GM12878 (cell line): Measurements from ENCODE around the gene IKZF1.
A peak's percentile ranks its signal among the peaks of the same experiment; 100 is the strongest.

Experiments
- ATF2 ChIP-seq: IDR thresholded peaks from 2 replicates; pipeline ENCODE4 v1.6.1; 2012; ENCODE audit warnings: low read length, inconsistent platforms
- CTCF ChIP-seq, 3 experiments: IDR thresholded peaks in 2 of 3; conservative IDR thresholded peaks in 1 of 3; 2 replicates each; pipeline ENCODE4 v1.5.1; 2011; ENCODE audit warnings: low read depth in 3 of 3, low read length in 3 of 3, mild to moderate bottlenecking in 3 of 3, control low read depth in 2 of 3, moderate library complexity in 2 of 3, inconsistent platforms in 1 of 3, mixed read lengths in 1 of 3; ENCODE audit not compliant: control insufficient read depth in 2 of 3, insufficient read depth in 1 of 3; ENCODE audit errors: extremely low read depth in 1 of 3
- IRF4 ChIP-seq: IDR thresholded peaks from 2 replicates; pipeline ENCODE4 v1.6.1; 2011; ENCODE audit warnings: low read depth, low read length
- RBBP5 ChIP-seq: fragments of 200-600 bp; sonication (generic); conservative IDR thresholded peaks from 2 replicates; pipeline ENCODE4 v1.6.1; 2016
- ZBTB4 ChIP-seq: fragments of 450-650 bp; formaldehyde crosslinking; IDR thresholded peaks from 2 replicates; pipeline ENCODE4 v1.4.0; 2022; ENCODE audit warnings: mild to moderate bottlenecking, moderate library complexity
- ZNF24 ChIP-seq: fragments of 450-650 bp; IDR thresholded peaks from 2 replicates; pipeline ENCODE4 v1.6.1; 2017; ENCODE audit warnings: antibody characterized with exemption, mild to moderate bottlenecking

- no peak for TF ChIP-seq ZNF24
- peak; percentile 82 for TF ChIP-seq IRF4
- TF ChIP-seq ATF2, result peak; percentile 70
- TF ChIP-seq CTCF (IDR thresholded peaks at IDR 0.05 in 2 of 3, conservative IDR thresholded peaks at IDR 0.05 in 1 of 3; ENCODE audit: control insufficient read depth in 2 of 3, extremely low read depth in 1 of 3, insufficient read depth in 1 of 3, low read depth in 3 of 3, low read length in 3 of 3), result no peak
- no peak for TF ChIP-seq ZBTB4 (CRISPR knock-in tag)
- no peak for TF ChIP-seq RBBP5
Observed at GRCh38 chr7:50266635-50267386, 37.7 kb upstream of the IKZF1 start.
